A549 (cell line): ENCODE results near the gene CLASP1. TPM values are rescaled to one million over a fixed set of nuclear protein-coding genes. Genes with fewer than 3 reads are reported as not detected.

Experiments
- ATAC-seq, 2 experiments: fragments of 200-7000 bp in 1 of 2; fragments of >200 bp in 1 of 2; cut with Nextera tagmentation in 1 of 2; cut with Tn5 transposase in 1 of 2; 3 replicates each; pipeline versions ENCODE4 v1.8.0 to v1.9.1; 2018 to 2020; ENCODE audit warnings: mild to moderate bottlenecking in 1 of 2, moderate library complexity in 1 of 2
- CTCF ChIA-PET: fragments of 300-600 bp; sonication (Branson Sonifier 250); formaldehyde crosslinking; extraction: SDS; loops from one replicate; lab custom pipeline; 2021; ENCODE audit warnings: antibody characterized with exemption, inconsistent platforms; lab: Yijun Ruan, JAX
- POLR2A ChIA-PET: fragments of 350-600 bp; formaldehyde crosslinking; extraction: SDS; loops from one replicate; lab custom pipeline; 2021; ENCODE audit warnings: antibody characterized with exemption, inconsistent platforms; lab: Yijun Ruan, JAX
- DNase-seq, 2 experiments: peaks; one replicate each; pipeline versions ENCODE4 v3.0.0 to v3.0.0-alpha.2; 2011 to 2016; ENCODE audit warnings: low read depth in 1 of 2, low spot score in 1 of 2
- FAIRE-seq: peaks from 2 replicates; lab custom pipeline; 2011; peaks lifted over from hg19 to GRCh38; lab: Jason Lieb, UNC
- H3K27ac ChIP-seq, 2 experiments: fragments of >200 bp; sonication (Bioruptor Twin); formaldehyde crosslinking; 3 replicates each; pipeline ENCODE4 v1.5.1; 2016 to 2017
- H3K4me1 ChIP-seq: fragments of >200 bp; sonication (Bioruptor Twin); formaldehyde crosslinking; 3 replicates; pipeline ENCODE4 v1.6.1; 2016
- H3K4me2 ChIP-seq: fragments of >200 bp; sonication (Bioruptor Twin); formaldehyde crosslinking; 3 replicates; pipeline ENCODE4 v1.6.1; 2016
- H3K4me3 ChIP-seq: fragments of >200 bp; sonication (Bioruptor Twin); formaldehyde crosslinking; 3 replicates; pipeline ENCODE4 v1.5.1; 2016
- H3K9me3 ChIP-seq: fragments of >200 bp; sonication (Bioruptor Twin); formaldehyde crosslinking; 3 replicates; pipeline ENCODE4 v1.6.1; 2016
- BHLHE40 ChIP-seq: IDR thresholded peaks from 2 replicates; pipeline ENCODE4 v1.6.1; 2012; ENCODE audit warnings: low read depth, low read length, inconsistent platforms
- CHD4 ChIP-seq: fragments of 200-600 bp; sonication (generic); IDR thresholded peaks from 2 replicates; pipeline ENCODE4 v1.6.1; 2016; ENCODE audit warnings: antibody characterized with exemption, mild to moderate bottlenecking, borderline replicate concordance
- EHF ChIP-seq: fragments of 250-450 bp; sonication (Bioruptor Pico); IDR thresholded peaks from 2 replicates; pipeline ENCODE4 v1.5.0; 2020; ENCODE audit warnings: mild to moderate bottlenecking
- EHMT2 ChIP-seq: fragments of 200-600 bp; sonication (generic); IDR thresholded peaks from 2 replicates; pipeline ENCODE4 v1.6.1; 2016; ENCODE audit warnings: antibody characterized with exemption, low read depth, mild to moderate bottlenecking, moderate library complexity
- EP300 ChIP-seq, 2 experiments: fragments of >200 bp; sonication (Bioruptor Twin); formaldehyde crosslinking; IDR thresholded peaks; 2 replicates in 1 of 2; 3 replicates in 1 of 2; pipeline ENCODE4 v1.6.1; 2016 to 2017
- FOSB ChIP-seq: fragments of 250-450 bp; sonication (Bioruptor Pico); IDR thresholded peaks from 2 replicates; pipeline ENCODE4 v1.5.0; 2020; ENCODE audit warnings: mild to moderate bottlenecking, moderate library complexity
- HEYL ChIP-seq: fragments of 250-450 bp; sonication (Bioruptor Pico); IDR thresholded peaks from 2 replicates; pipeline ENCODE4 v1.8.0; 2021; ENCODE audit warnings: mild to moderate bottlenecking, moderate library complexity
- HOXB5 ChIP-seq: fragments of 250-450 bp; sonication (Bioruptor Pico); IDR thresholded peaks from 2 replicates; pipeline ENCODE4 v1.5.0; 2020; ENCODE audit warnings: mild to moderate bottlenecking, moderate library complexity
- MAZ ChIP-seq: fragments of 150-350 bp; IDR thresholded peaks from 2 replicates; pipeline ENCODE4 v1.6.1; 2014; ENCODE audit warnings: antibody characterized with exemption, low read depth, low read length, borderline replicate concordance
- SMC3 ChIP-seq: fragments of >200 bp; sonication (Bioruptor Twin); formaldehyde crosslinking; IDR thresholded peaks from 3 replicates; pipeline ENCODE4 v1.6.1; 2018; ENCODE audit warnings: inconsistent platforms
- SREBF2 ChIP-seq: fragments of 450-650 bp; IDR thresholded peaks from 2 replicates; pipeline ENCODE4 v1.6.1; 2014; ENCODE audit warnings: mild to moderate bottlenecking, moderate library complexity
- TP53 ChIP-seq: fragments of 250-450 bp; sonication (Bioruptor Pico); IDR thresholded peaks from 2 replicates; pipeline ENCODE4 v1.5.0; 2021; ENCODE audit warnings: mild to moderate bottlenecking, moderate library complexity
- ZSCAN20 ChIP-seq: fragments of 250-450 bp; sonication (Bioruptor Pico); IDR thresholded peaks from 2 replicates; pipeline ENCODE4 v1.8.0; 2022; ENCODE audit warnings: mild to moderate bottlenecking, moderate library complexity
- WGBS: methylation state at CpG from one replicate; pipeline ENCODE4 v1.1.6; 2017; ENCODE audit errors: missing lambda C conversion rate; 5-methylcytosine and 5-hydroxymethylcytosine counted together
- polyA plus RNA-seq, 4 experiments: library from polyadenylated mRNA; depleted of rRNA in 3 of 4; stranded (reverse); fragments of >200 nt; fragmentation: RNase III in 1 of 4; extraction: RNeasy Plus Mini Kit Qiagen cat#74134 plus additional on column Dnase treatment in 1 of 4; gene quantifications; 2 replicates in 3 of 4; 3 replicates in 1 of 4; pipeline ENCODE4 v1.2.3, GENCODE V29; 2011 to 2017
- TF ChIP-seq, protein P1 (sequence below): fragments of 150-350 bp; IDR thresholded peaks from 2 replicates; pipeline ENCODE4 v1.6.1; 2014; ENCODE audit warnings: low read depth, mild to moderate bottlenecking, low read length
- TF ChIP-seq, protein P2 (sequence below): IDR thresholded peaks from 2 replicates; pipeline ENCODE4 v1.6.1; 2012
- TF ChIP-seq, protein P3 (sequence below): IDR thresholded peaks from 2 replicates; pipeline ENCODE4 v1.6.1; 2012
- TF ChIP-seq, protein P4 (sequence below): fragments of 250-450 bp; sonication (Bioruptor Pico); IDR thresholded peaks from 2 replicates; pipeline ENCODE4 v1.5.0; 2020; ENCODE audit warnings: low read depth, mild to moderate bottlenecking, moderate library complexity

CLASP1 gene
- polyA plus RNA-seq, 2 of the 4 experiments (the other 2 are of a cell fraction), result 11.7 to 15.8 TPM

DNA sequence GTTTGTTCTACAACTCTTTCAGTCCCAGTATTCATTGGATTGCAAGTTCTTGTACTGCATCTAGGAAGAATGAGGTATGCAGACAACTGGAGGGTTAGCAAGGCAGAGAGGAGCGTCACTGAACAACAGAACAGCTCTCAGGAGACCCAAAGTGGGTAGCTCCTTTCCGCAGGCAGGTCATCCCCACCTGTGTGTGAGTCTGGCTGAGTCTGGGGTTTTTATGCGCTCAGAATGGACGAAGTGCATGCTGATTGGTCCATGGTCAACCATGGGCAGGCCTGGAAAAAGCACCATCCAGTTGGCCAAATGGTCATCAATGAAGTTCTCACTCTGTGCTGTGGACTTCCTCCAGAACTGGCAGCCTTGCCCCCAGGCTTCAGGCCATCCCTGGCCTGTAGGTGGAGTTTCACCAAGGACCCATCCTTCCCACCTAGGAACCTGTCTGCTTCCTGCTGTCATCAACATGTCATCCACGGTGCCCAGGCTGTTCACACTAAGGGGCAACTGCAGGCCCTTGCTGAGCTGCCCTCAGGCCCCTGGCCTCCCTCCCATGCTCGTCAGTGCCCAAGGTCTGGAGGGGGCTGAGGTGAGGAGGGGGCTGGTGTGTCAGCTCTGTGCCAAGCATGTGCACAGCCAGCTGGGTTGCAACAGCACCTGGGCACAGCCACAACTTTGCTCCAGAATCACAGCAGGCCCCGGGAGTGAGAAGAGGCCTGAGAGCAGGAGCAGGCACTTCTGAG, 353.2 kb downstream of the CLASP1 start:
- WGBS, result 60% methylated on average over 7 of the region's 7 CpGs
- Histone ChIP-seq H3K4me2 (no peak overlapping the region), H3K27ac (no peak overlapping the region), H3K9me3 (no peaks in the 10 kb centered on the region), H3K4me1 (no peaks in the 10 kb centered on the region), H3K4me3 (no peak overlapping the region)
- ChIA-PET CTCF (interaction anchor here (1.3 to 4.5 kb wide), 8 partner anchors 10 to 210 kb away, joined by 3 to 24 read pairs (median 4); no protein-coding TSS in a partner anchor), POLR2A (no interaction called here)
- TF ChIP-seq HEYL (CRISPR knock-in tag), result no peak
- TF ChIP-seq MAZ, result no peak
- TF ChIP-seq SREBF2, result no peak
- TF ChIP-seq FOSB (CRISPR knock-in tag), result no peak
- TF ChIP-seq EHMT2, result no peak
- TF ChIP-seq, protein P1, sequence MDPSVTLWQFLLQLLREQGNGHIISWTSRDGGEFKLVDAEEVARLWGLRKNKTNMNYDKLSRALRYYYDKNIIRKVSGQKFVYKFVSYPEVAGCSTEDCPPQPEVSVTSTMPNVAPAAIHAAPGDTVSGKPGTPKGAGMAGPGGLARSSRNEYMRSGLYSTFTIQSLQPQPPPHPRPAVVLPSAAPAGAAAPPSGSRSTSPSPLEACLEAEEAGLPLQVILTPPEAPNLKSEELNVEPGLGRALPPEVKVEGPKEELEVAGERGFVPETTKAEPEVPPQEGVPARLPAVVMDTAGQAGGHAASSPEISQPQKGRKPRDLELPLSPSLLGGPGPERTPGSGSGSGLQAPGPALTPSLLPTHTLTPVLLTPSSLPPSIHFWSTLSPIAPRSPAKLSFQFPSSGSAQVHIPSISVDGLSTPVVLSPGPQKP, result no peak
- no peak for TF ChIP-seq HOXB5
- no peak for TF ChIP-seq ZSCAN20 (CRISPR knock-in tag)
- peak; percentile 18 to 21; a peak in 2 of 6 replicates for ATAC-seq
- no peak for FAIRE-seq
- no peak for DNase-seq

DNA sequence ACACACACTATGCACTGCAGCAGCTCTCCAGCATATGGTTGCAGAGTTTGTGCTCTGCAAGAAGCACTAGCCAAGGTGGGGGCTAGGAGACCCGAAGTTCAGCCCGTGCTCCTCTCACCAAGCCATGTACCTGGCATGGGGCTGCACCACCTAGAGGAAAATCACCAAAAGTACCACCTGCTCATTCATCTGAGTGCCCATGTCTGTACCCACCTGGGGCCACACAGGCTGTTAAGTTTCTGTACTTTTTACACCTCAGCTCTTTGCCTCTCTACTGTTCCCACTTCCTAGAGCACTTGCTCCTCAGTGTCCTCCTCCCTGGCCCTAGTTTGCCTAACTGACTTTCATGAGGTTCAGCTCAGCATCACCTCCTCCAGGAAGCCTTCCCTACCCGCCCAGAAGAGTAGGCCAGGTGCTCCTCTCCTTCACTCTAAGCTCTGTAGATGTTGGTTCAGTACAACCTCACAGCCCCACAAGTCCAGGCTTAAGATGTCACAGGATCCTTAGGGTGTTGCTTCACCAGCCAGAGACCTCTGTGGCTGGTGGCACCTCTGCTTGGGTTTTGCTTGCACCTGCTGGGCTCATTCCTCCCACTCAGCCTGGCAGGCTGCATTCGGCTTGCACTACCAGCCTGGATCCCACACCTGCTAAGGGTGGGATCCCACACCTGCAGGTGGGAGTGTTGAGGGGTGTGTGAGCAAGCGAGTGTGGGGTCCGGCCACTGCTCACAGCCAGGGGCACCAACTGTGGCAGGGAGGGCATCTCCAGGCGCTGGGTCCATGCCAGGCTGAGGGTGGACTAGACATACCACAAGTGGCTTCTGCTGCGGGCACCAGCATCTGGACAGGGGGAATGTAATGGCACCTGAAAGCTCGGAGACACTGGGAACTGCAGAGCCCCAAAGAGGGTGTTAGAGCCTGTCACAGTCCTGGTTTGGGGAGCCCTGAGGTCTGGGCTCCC, 354.1 kb downstream of the CLASP1 start:
- 45% methylated on average over 8 of the region's 9 CpGs for WGBS
- ATAC-seq, result 0 out of 6 replicates have a peak, but pooled peaks of 1 of the 2 experiments have one; percentile 23
- H3K27ac ChIP-seq, result no peak overlapping the region
- no peak for FAIRE-seq
- CTCF ChIA-PET, result interaction anchor here (0.7 to 4.5 kb wide), 8 partner anchors 9 to 244 kb away, joined by 3 to 24 read pairs (median 3); no protein-coding TSS in a partner anchor
- POLR2A ChIA-PET, result no interaction called here
- H3K9me3 ChIP-seq, result no peaks in the 10 kb centered on the region
- no peak overlapping the region for H3K4me3 ChIP-seq
- TF ChIP-seq BHLHE40, result no peak
- TF ChIP-seq CHD4, result no peak
- TF ChIP-seq EHF, result no peak
- no peak for TF ChIP-seq SMC3
- TF ChIP-seq, protein P2, sequence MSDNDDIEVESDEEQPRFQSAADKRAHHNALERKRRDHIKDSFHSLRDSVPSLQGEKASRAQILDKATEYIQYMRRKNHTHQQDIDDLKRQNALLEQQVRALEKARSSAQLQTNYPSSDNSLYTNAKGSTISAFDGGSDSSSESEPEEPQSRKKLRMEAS, result no peak
- TF ChIP-seq TP53 (CRISPR knock-in tag), result no peak
- TF ChIP-seq EP300 (IDR thresholded peaks at IDR 0.05), result no peak
- no peak for TF ChIP-seq ZSCAN20 (CRISPR knock-in tag)
- TF ChIP-seq, protein P3, sequence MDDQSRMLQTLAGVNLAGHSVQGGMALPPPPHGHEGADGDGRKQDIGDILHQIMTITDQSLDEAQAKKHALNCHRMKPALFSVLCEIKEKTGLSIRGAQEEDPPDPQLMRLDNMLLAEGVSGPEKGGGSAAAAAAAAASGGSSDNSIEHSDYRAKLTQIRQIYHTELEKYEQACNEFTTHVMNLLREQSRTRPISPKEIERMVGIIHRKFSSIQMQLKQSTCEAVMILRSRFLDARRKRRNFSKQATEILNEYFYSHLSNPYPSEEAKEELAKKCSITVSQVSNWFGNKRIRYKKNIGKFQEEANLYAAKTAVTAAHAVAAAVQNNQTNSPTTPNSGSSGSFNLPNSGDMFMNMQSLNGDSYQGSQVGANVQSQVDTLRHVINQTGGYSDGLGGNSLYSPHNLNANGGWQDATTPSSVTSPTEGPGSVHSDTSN, result no peak
- TF ChIP-seq, protein P4, sequence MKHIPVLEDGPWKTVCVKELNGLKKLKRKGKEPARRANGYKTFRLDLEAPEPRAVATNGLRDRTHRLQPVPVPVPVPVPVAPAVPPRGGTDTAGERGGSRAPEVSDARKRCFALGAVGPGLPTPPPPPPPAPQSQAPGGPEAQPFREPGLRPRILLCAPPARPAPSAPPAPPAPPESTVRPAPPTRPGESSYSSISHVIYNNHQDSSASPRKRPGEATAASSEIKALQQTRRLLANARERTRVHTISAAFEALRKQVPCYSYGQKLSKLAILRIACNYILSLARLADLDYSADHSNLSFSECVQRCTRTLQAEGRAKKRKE (CRISPR knock-in tag), result no peak
- no peaks in the 10 kb centered on the region for H3K4me1 ChIP-seq
- no peak overlapping the region for H3K4me2 ChIP-seq
- no peak for DNase-seq
